ENCODE data around the gene TECPR2.

GRCh38 chr14:102314242-102315011, 48.3 kb upstream of the TECPR2 start:
- TF ChIP-seq CTCF (IDR thresholded peaks at IDR 0.05) (peak; percentile 94 to 97 (median 96)), POLR2AphosphoS5 (IDR thresholded peaks at IDR 0.05) (peak in 1 of 2 donors; percentile 25), POLR2A (IDR thresholded peaks at IDR 0.05) (no peak), EP300 (IDR thresholded peaks at IDR 0.05) (no peak)
